GM23338 (cell line): ENCODE results near the gene LCN6.

Source experiments
- EZH2phosphoT487 ChIP-seq: fragments of 200-600 bp; sonication (generic); IDR thresholded peaks from one replicate; pipeline ENCODE4 v1.8.1; 2018; ENCODE audit warnings: antibody characterized with exemption; ENCODE audit not compliant: unreplicated experiment
- POLR2AphosphoS5 ChIP-seq: IDR thresholded peaks from 2 replicates; pipeline ENCODE4 v1.6.1; 2016; ENCODE audit warnings: antibody characterized with exemption, low read depth
- ZNF331 ChIP-seq: fragments of 250-450 bp; sonication (Bioruptor Pico); IDR thresholded peaks from 2 replicates; pipeline ENCODE4 v1.5.0; 2020; ENCODE audit warnings: low read depth, mild to moderate bottlenecking, moderate library complexity
- TF ChIP-seq, protein P1 (sequence below), 2 experiments: fragments of 200-600 bp in 1 of 2; sonication (generic) in 1 of 2; conservative IDR thresholded peaks; 2 replicates each; pipeline versions ENCODE4 v1.5.1 to v1.6.1; 2016 to 2017; ENCODE audit warnings: antibody characterized with exemption in 2 of 2, low read depth in 2 of 2, mild to moderate bottlenecking in 2 of 2, moderate library complexity in 1 of 2

DNA sequence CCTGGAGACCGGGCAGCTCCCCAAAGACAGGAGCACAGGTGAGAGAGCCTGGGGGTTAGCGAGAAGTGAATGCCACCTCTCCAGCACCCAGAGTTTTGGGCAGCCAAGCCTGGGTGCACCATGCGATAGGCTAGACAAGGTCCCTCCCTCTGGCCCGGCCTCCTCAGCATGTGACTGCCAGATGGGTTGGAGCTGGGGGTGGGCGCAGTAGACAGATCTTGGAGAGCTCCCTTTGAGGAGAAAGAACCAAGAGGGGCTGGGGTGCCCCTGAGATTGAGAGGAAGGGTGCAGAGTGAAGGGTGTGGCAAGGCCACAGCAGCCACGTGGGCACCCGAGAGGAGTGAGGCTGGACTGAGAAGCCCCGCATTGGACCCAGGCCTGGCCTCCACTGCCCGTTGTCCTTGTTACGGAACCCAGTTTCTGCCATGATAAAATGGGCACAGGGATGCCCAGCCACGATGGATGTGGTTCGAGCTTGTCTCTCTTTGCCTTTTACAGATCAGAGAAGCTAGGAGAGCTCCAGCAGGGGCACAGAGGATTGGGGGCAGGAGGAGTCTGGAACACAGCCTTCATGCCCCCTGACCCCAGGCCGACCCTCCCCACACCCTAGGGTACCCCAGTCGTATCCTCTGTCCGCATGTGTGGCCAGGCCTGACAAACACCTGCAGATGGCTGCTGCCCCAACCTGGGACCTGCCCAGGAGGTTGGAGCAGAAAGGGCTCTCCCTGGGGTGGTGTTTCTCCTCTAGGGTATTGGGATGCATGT lies 44.2 kb upstream of the LCN6 start:
- TF ChIP-seq, protein P1, sequence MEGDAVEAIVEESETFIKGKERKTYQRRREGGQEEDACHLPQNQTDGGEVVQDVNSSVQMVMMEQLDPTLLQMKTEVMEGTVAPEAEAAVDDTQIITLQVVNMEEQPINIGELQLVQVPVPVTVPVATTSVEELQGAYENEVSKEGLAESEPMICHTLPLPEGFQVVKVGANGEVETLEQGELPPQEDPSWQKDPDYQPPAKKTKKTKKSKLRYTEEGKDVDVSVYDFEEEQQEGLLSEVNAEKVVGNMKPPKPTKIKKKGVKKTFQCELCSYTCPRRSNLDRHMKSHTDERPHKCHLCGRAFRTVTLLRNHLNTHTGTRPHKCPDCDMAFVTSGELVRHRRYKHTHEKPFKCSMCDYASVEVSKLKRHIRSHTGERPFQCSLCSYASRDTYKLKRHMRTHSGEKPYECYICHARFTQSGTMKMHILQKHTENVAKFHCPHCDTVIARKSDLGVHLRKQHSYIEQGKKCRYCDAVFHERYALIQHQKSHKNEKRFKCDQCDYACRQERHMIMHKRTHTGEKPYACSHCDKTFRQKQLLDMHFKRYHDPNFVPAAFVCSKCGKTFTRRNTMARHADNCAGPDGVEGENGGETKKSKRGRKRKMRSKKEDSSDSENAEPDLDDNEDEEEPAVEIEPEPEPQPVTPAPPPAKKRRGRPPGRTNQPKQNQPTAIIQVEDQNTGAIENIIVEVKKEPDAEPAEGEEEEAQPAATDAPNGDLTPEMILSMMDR (conservative IDR thresholded peaks at IDR 0.05; ENCODE audit: low read depth in 2 of 2) = no peak
- TF ChIP-seq ZNF331 (CRISPR knock-in tag) (no peak), POLR2AphosphoS5 (no peak), EZH2phosphoT487 (no peak)
